HEK293T (cell line): ENCODE data around the gene TEAD1.

Experiments used
- ARNT ChIP-seq: fragments of 450-650 bp; IDR thresholded peaks from 2 replicates; pipeline ENCODE4 v1.6.1; 2017; ENCODE audit warnings: mild to moderate bottlenecking
- FOXA1 ChIP-seq: fragments of 450-650 bp; IDR thresholded peaks from 2 replicates; pipeline ENCODE4 v1.6.1; 2016; ENCODE audit warnings: mild to moderate bottlenecking

- TF ChIP-seq FOXA1 (no peak), ARNT (no peak)
Observed at GRCh38 chr11:12748561-12748960, 74.3 kb downstream of the TEAD1 start.
